Stomach (tissue), 4 donors: ENCODE data around the gene IL18R1.

ENCODE experiments used
- CTCF ChIP-seq, 7 experiments: fragments of 450-650 bp in 4 of 7; fragments of 200-600 bp in 3 of 7; sonication (generic) in 3 of 7; IDR thresholded peaks; one replicate each; pipeline ENCODE4 v1.5.1; 2016 to 2019; ENCODE audit warnings: antibody characterized with exemption in 7 of 7, control low read depth in 2 of 7, mild to moderate bottlenecking in 1 of 7
- EP300 ChIP-seq: sonication (generic); formaldehyde crosslinking; IDR thresholded peaks from one replicate; pipeline ENCODE4 v1.6.1; 2017; ENCODE audit warnings: antibody characterized with exemption
- POLR2AphosphoS5 ChIP-seq, 3 donors: sonication (generic); formaldehyde crosslinking; IDR thresholded peaks; one replicate each; pipeline ENCODE4 v1.6.1; 2016; ENCODE audit warnings: antibody characterized with exemption in 3 of 3

- TF ChIP-seq POLR2AphosphoS5 (IDR thresholded peaks at IDR 0.05) (no peak), CTCF (IDR thresholded peaks at IDR 0.05) (no peak), EP300 (no peak)
These were observed 79.2 kb downstream of the IL18R1 start for GRCh38 chr2:102434655-102435381.
